Left ventricle myocardium inferior (tissue), 1 donor: Measurements from ENCODE around the gene RAPGEF1. TPM values are rescaled to one million over a fixed set of nuclear protein-coding genes. Genes with fewer than 3 reads are reported as not detected.

ENCODE experiments used
- DNase-seq: peaks from one replicate; pipeline ENCODE4 v3.0.0-alpha.2; 2020
- H3K27ac ChIP-seq: fragments of 200-600 bp; replicated peaks from 2 replicates; pipeline ENCODE4 v1.8.0; 2021
- H3K27me3 ChIP-seq: fragments of 200-600 bp; 2 replicates; pipeline ENCODE4 v1.8.0; 2021; ENCODE audit warnings: low read depth
- H3K36me3 ChIP-seq: fragments of 200-600 bp; 2 replicates; pipeline ENCODE4 v1.8.0; 2021
- H3K4me1 ChIP-seq: fragments of 200-600 bp; 2 replicates; pipeline ENCODE4 v1.8.0; 2021
- H3K4me3 ChIP-seq: fragments of 200-600 bp; 2 replicates; pipeline ENCODE4 v1.8.0; 2021; ENCODE audit warnings: mild to moderate bottlenecking, moderate library complexity
- H3K9me3 ChIP-seq: fragments of 200-600 bp; replicated peaks from 2 replicates; pipeline ENCODE4 v1.8.0; 2021
- CTCF ChIP-seq: fragments of 200-600 bp; IDR thresholded peaks from 2 replicates; pipeline ENCODE4 v1.8.0; 2021; ENCODE audit warnings: antibody characterized with exemption, mild to moderate bottlenecking, borderline replicate concordance
- intact Hi-C: fragments of 100-400 bp; cut with micrococcal nuclease; formaldehyde crosslinking; loops from one replicate; pipeline ENCODE4 v1.11.0; 2022
- total RNA-seq: library from RNA; stranded (reverse); fragmentation: NEBNext Ultra II Directional; extraction: Animal tissue kit (Norgen Biotek cat#: 25700); gene quantifications from one replicate; pipeline ENCODE4 v1.2.1, GENCODE V29; 2021
- donor health status: DM: no; HTN: yes; CAD: no; lungs with severe emphysema.

The RAPGEF1 gene
- total RNA-seq, 1 donor from 2014 or later, result 95.9 TPM

- Histone ChIP-seq H3K27me3 (no peaks in the 10 kb centered on the region), H3K27ac (peak overlapping the region; percentile 86), H3K4me3 (no peak overlapping the region), H3K4me1 (peaks cover 100% of the 10 kb centered on the region), H3K9me3 (no peaks in the 10 kb centered on the region), H3K36me3 (no peaks in the 10 kb centered on the region)
- intact Hi-C loops, result loop anchor here (10.0 kb wide), 1 partner anchor 64 kb away; no protein-coding TSS in a partner anchor
- TF ChIP-seq CTCF, result no peak
- DNase-seq, result no peak
Measured at GRCh38 chr9:131671133-131671520, 68.7 kb downstream of the RAPGEF1 start.

- peaks cover 100% of the 10 kb centered on the region for H3K4me1 ChIP-seq
- peak overlapping the region; percentile 86 for H3K27ac ChIP-seq
- H3K4me3 ChIP-seq, result no peak overlapping the region
- DNase-seq, result peak; percentile 67
- TF ChIP-seq CTCF, result no peak
- H3K27me3 ChIP-seq, result no peaks in the 10 kb centered on the region
- no peaks in the 10 kb centered on the region for H3K9me3 ChIP-seq
- intact Hi-C loops, result loop anchor here (10.0 kb wide), 1 partner anchor 64 kb away; no protein-coding TSS in a partner anchor
- H3K36me3 ChIP-seq, result no peaks in the 10 kb centered on the region
Measured at GRCh38 chr9:131670247-131671132, 69.4 kb downstream of the RAPGEF1 start.

GRCh38 chr9:131669269-131670157, 70.4 kb downstream of the RAPGEF1 start:
- H3K9me3 ChIP-seq, result no peaks in the 10 kb centered on the region
- no peak for DNase-seq
- intact Hi-C loops, result loop anchor here (10.0 kb wide), 1 partner anchor 65 kb away; no protein-coding TSS in a partner anchor
- H3K4me3 ChIP-seq, result no peak overlapping the region
- H3K27me3 ChIP-seq, result no peaks in the 10 kb centered on the region
- peak overlapping the region; percentile 86 for H3K27ac ChIP-seq
- no peak for TF ChIP-seq CTCF
- no peaks in the 10 kb centered on the region for H3K36me3 ChIP-seq
- H3K4me1 ChIP-seq, result peaks cover 100% of the 10 kb centered on the region

GRCh38 chr9:131668439-131669268, 71.2 kb downstream of the RAPGEF1 start:
- DNase-seq, result no peak
- H3K9me3 ChIP-seq, result no peaks in the 10 kb centered on the region
- no peaks in the 10 kb centered on the region for H3K27me3 ChIP-seq
- H3K36me3 ChIP-seq, result no peaks in the 10 kb centered on the region
- H3K27ac ChIP-seq, result peak overlapping the region; percentile 86
- H3K4me1 ChIP-seq, result peaks cover 99% of the 10 kb centered on the region
- TF ChIP-seq CTCF, result no peak
- intact Hi-C loops, result no loop called here
- peak overlapping the region; percentile 0 for H3K4me3 ChIP-seq

GRCh38 chr9:131668057-131668438, 71.8 kb downstream of the RAPGEF1 start:
- H3K9me3 ChIP-seq, result no peaks in the 10 kb centered on the region
- TF ChIP-seq CTCF, result no peak
- no peak overlapping the region for H3K4me3 ChIP-seq
- intact Hi-C loops, result no loop called here
- no peaks in the 10 kb centered on the region for H3K36me3 ChIP-seq
- peak overlapping the region; percentile 86 for H3K27ac ChIP-seq
- H3K27me3 ChIP-seq, result no peaks in the 10 kb centered on the region
- peaks cover 97% of the 10 kb centered on the region for H3K4me1 ChIP-seq
- no peak for DNase-seq
